HG02943 (cell line): ENCODE results near the gene NEK2.

Experiments
- ATAC-seq: cut with Tn5 transposase; IDR thresholded peaks from one replicate; pipeline ENCODE4 v1.9.1; 2021; ENCODE audit warnings: mild to moderate bottlenecking, low read depth, moderate library complexity; ENCODE audit not compliant: unreplicated experiment

Gene NEK2

GRCh38 chr1:211613108-211613947 is 62.1 kb downstream of the NEK2 start:
- no peak for ATAC-seq

GRCh38 chr1:211612786-211613107 is 62.7 kb downstream of the NEK2 start:
- no peak for ATAC-seq
